Sigmoid colon (tissue), 4 donors: Measurements from ENCODE around the gene FIGN.

Experiments used
- EP300 ChIP-seq, 4 donors: sonication (generic); formaldehyde crosslinking; IDR thresholded peaks; one replicate each; pipeline ENCODE4 v1.6.1; 2017; ENCODE audit warnings: antibody characterized with exemption in 4 of 4
- POLR2A ChIP-seq, 2 donors: fragments of 450-650 bp; IDR thresholded peaks; one replicate each; pipeline ENCODE4 v1.6.1; 2016; ENCODE audit warnings: antibody characterized with exemption in 2 of 2, mild to moderate bottlenecking in 2 of 2, moderate library complexity in 2 of 2
- TF ChIP-seq, protein P1 (sequence below), 4 experiments: fragments of 450-650 bp in 3 of 4; fragments of 200-600 bp in 1 of 4; IDR thresholded peaks; one replicate each; pipeline ENCODE4 v1.5.1; 2016 to 2019; ENCODE audit warnings: antibody characterized with exemption in 4 of 4, mild to moderate bottlenecking in 3 of 4, moderate library complexity in 2 of 4

DNA sequence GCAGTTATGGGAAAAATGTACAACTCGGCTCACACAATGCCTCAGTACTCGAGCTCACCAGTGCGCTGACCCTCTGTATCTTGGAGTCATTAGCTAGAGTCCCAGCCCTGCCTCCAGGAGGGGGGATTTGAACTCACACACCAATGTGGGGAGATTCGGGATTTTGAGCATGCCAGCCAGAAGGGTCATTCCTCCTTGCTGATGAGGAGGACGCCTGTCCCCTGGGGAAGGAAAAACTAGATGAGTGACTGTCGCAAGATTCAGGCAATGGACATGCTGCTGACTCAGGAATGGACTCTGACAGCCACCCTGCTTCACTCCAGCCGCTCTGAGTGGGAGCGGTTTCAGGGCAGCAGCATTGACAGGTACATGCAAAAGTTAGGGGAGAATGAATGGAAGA is 20.6 kb downstream of the FIGN start:
- TF ChIP-seq, protein P1, sequence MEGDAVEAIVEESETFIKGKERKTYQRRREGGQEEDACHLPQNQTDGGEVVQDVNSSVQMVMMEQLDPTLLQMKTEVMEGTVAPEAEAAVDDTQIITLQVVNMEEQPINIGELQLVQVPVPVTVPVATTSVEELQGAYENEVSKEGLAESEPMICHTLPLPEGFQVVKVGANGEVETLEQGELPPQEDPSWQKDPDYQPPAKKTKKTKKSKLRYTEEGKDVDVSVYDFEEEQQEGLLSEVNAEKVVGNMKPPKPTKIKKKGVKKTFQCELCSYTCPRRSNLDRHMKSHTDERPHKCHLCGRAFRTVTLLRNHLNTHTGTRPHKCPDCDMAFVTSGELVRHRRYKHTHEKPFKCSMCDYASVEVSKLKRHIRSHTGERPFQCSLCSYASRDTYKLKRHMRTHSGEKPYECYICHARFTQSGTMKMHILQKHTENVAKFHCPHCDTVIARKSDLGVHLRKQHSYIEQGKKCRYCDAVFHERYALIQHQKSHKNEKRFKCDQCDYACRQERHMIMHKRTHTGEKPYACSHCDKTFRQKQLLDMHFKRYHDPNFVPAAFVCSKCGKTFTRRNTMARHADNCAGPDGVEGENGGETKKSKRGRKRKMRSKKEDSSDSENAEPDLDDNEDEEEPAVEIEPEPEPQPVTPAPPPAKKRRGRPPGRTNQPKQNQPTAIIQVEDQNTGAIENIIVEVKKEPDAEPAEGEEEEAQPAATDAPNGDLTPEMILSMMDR (IDR thresholded peaks at IDR 0.05), result no peak
- TF ChIP-seq EP300 (IDR thresholded peaks at IDR 0.05) (no peak), POLR2A (IDR thresholded peaks at IDR 0.05) (no peak)
